HG03025 (cell line): ENCODE results near the gene RTL1.

ENCODE experiments used
- ATAC-seq: cut with Tn5 transposase; IDR thresholded peaks from one replicate; pipeline ENCODE4 v1.9.1; 2021; ENCODE audit warnings: mild to moderate bottlenecking, moderate library complexity; ENCODE audit not compliant: unreplicated experiment, low FRiP score

Gene RTL1

DNA sequence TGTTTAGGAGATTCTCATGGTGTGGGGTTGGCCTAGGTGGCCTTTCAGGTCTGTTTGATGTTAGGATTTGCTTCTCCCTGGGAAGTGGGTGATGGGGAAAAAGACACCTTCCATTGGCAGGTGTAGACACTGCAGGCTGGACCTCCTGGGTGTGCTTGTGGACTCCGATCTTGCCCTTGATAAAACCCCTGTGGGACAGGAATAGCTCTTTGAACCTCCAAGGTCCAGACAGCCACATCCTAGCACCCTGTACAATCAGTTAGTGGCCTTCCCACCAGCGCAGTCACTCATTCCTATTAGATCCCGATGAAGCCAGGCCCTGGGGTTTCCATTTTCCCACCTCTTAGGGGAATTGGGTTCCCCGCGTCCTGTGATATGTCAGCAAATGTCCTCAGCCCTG is 49.1 kb downstream of the RTL1 start:
- ATAC-seq: no peak

DNA sequence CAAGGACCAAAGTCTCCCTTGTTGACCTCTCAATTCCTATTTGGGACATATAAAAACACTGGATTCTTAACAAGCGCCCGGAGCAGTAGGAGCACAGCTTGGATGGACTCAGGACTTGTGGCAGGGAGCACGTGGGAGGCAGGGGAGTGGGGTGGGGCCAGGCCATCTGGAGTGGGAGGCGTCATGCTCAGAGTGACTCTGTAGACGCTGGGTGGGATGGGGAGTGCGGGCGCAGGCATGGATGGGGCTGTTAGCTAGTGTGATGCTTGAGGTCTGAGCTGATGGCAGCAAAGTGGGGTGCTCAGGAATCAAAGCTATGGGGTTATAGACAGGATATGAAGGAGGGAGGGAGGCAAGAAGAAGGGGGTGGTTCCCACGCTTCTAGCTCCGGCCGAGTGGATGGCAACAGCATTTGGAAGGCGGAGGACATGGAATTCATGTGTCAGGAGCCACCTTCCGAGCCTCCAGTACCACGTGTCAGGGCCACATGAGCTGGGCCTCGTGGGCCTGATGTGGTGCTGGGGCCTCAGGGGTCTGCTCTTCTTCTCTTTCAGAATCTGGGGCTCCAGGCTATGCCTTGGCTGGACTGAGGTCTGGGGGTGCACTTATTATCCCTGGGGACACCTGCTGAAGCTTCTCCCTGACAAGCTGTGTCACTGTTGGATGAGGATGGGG is 51.4 kb downstream of the RTL1 start:
- ATAC-seq: no peak

DNA sequence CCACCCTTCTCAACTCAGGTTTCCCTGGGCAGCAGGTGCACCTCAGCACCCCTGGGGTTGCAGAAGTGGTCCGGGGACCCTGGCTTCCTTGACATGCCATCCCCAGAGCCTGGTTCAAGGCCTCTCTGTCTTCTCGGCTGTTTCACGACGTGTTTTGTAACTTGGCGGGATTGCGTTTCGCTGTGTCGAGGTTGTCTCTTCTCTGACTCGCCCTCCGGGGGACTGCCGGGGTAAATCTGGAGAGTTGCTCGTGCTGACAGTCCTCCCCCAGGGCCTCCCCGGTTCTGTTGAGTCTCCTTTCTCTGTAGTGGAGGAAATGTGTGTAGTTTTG is 52.0 kb downstream of the RTL1 start:
- ATAC-seq: no peak

DNA sequence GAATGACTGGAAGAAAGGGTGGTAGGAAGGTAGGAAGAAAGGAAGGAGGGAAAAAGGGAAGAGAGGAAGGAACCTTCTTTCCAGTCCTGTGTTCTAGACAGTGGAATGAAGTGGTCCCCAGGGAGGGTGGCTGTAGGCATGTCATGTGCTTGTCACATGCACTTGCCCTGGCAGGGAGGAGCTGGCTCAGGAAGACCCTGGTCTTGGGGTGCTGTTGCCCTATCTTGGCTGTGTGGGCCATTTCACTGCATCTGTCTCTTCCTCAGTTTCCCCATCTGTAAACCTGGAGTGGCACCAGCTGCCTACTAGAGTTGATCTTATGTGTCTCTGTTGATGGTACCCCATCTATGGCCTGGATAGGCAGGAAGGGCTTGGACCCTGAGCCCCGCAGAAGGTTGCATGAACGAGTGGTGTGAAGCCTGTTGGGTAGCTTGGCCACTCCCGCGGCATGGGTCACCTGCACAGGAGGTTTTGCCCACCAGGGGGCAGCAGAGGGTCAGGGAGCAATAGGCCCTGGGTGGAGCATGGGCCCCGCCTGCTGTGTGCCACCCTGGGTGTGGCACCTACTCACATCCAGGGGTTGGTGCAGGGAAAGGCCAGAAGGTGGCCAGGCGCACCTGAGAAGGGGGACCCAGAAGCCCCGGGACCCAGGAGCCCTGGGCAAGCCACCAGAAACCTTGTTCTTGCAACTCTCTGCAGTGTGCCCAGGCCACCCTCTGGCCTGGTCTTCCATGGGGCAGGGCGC is 52.5 kb downstream of the RTL1 start:
- no peak for ATAC-seq

DNA sequence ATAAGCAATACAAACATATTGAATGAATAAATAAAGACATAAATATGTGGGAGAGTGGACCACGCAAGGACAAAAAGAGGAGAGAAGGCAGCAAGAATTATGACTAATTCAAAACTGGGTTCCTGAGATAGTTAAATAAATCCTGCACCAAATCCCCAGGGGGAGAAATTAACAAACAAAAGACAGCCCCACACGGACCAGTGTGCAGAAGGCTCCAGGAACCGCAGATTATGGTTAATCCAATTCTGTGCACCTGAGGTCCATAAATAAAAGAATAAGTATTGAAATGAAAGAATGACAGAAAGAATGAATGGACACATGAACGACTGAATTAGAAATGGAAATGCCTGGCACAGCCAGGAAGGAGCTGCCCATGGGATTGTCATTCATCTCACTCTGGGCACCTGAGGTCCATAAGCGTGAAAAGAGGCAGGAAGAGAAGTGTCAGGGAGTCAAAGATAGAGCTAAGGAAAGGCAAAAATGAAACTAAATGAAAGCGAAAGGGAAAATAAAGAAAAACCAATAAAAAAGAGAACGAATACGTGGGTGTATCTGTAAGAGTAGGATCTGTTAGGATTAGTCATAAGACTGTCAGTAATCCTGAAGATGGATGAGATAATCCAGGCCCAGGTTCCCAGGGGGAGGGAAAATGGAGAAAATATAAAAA is 54.3 kb downstream of the RTL1 start:
- ATAC-seq: no peak

DNA sequence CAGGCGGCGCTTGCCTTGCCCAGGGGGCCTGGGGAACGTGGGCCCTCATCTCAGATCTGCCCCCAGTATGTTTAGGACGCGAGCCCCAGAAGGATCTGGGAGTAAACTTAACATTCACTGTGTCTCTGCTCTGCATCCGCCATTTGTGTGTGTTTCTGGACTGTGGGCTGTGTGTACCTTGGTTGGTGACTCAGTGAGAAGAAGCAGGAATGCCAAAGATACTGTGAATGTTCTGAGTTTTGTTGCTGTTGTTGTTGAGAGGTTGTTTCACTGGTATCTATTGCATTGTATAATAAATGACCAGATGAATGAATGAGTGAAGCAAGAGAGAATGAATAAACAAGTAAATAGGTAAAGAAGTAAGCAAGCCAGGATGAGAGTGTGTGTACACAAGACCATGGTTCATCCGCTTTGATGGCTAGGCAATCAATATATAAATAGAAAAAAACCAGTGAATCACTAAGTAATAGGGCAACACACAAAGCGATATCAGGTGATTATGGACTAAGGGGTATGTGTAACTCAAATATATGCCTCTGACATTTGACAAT is 57.1 kb downstream of the RTL1 start:
- ATAC-seq: no peak

DNA sequence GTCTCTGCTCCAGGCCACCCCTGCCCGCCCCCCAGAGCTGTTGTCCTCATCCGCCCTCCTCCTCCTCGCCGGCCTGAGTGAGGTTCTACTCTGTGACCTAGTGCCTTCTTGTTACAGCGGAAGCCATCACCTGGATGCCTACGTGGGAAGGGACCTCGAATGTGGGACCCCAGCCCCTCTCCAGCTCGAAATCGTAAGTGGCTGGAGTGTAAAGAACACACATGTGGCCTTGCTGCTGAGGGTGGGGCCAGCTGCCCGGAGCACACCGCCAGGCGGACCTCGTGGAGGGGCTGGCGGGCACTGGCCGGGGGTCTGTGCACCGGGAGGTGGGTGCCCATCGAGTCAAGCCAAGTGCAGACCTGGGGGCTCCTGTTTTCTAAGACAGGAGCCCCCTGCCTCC is 58.2 kb downstream of the RTL1 start:
- no peak for ATAC-seq

DNA sequence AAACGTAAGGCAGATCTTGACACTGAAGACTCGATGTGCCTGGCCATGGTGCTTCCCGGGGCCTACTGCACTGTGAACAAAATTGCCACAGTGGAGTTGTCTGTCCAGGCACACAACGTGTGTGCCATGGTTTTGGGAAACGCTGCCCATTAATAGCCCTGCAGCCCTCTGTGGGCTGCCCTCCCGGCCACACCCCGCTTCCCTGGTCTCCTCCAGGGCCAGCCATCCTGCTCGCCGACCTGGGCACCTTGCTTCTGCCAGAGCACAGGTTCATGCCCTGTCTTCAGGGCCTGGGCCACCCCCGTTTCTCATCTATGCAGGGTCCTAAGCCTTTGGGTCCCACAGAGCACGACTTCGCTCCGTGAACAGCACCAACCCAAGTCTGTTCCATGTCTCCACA is 58.7 kb downstream of the RTL1 start:
- ATAC-seq: no peak

DNA sequence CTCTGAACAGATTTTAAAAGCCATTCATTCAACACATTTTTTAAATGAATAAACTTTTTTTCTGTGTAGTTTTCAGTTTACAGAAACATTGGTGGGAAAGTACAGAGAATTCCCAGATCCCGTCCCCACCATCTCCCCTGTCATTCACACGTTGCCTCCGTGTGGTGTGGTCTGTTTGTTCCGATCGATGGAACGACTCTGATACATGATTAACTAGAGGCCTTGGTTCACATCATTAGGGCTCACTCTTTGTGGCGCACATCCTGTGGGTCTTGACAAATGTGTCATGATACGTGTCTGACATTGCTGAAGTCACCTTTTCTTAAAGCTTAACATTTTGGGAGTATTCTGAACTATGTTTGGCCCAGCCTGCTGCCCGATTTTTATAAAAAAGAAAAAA is 59.1 kb downstream of the RTL1 start:
- no peak for ATAC-seq

DNA sequence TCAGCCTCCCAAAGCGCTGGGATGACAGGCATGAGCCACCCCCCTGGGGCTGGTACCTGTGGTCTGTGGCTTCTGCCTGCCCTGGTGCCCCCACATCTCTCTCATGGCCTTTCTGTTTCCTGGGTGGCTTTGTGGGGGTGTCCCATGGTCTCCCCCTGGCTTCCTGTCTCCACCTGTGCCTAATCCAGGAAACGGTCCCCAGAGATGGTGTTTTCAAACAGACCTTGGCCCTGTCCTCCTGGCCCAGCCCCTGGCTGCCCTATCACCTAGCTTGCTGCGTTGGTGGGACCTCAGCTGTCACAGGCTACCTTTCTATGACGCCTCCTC is 59.5 kb downstream of the RTL1 start:
- no peak for ATAC-seq

DNA sequence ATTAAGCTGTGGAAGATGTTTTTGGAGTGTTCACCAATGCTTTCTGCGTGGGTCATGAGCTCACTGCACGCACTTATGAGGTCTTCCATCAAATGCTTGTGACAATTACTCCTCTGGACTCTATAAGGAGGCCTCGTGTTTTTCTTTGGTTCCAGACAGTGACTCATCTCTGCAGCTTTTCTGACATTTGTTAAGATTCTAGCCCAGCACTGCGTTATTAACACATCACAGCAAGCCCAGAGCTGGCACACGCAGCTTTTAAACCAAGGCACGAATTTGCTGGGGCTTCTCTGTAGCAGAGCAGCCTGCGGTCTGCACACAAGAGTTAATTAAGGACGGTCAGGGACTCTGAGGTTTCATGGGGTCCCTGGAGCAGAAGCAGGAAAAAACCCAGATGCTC is 60.7 kb downstream of the RTL1 start:
- ATAC-seq: no peak

DNA sequence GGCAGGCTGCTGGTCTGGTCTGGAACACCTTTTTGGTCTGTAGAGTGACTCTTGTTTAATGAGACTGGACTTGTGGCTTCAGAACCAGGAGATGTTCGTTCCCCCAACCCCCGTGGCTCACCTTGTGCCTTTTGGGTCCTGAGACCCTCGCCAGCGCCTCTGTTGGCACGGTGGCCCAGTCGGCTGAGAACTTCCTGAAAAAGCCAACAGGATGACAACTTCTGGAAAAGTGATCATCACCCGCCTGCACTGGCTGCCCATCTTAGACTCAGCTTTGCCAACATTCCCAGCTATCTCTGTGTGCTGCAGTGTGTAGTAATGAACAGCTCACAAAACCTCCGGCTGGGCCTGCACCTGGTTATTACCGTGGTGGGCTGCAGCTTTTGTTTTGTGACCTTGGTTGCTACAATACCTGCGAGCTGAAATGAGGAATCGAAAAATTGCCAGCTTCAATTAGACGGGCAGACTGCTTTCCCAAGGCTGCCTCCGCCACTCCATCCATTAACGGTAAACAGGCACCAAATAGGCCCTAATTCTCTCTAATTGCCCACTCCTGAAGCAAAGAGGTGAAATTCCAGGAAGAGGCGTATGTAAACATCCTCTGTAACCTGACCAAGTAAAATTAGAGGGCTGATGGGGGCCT is 61.6 kb downstream of the RTL1 start:
- ATAC-seq: no peak

DNA sequence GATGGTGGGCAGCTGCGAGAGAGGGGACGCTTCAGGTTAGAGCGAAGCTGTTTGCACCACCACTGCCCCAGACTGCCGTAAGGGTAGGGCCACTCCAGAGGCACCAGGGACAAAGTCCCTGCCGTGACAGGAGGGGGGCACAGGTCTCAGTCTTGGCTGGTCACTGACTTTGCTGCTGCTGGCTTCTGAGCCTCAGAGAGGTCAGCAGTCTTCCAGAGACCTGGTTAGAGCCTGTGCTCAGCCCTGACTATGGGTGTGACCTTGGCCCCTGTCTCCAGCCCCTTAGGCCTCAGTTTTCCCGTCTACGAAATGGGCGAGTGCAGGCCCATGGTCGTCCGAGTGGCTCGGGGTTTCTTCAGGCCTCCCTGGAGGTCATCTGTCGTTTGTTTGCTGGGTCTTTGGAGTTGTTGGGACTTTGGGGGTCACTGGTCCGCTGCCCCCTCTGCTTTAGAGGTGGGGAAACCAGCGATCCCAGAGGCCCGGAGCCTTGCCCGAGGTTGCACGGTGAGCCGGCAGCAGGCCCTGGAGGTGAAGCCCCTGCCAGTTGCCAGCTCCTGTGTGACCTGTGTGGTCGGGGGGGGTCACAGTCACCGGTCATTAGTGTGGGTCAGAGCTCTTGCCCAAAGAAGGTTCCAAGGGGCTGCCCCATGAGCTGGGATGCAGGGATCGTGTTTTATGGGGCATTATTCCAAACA is 62.3 kb downstream of the RTL1 start:
- ATAC-seq: no peak

DNA sequence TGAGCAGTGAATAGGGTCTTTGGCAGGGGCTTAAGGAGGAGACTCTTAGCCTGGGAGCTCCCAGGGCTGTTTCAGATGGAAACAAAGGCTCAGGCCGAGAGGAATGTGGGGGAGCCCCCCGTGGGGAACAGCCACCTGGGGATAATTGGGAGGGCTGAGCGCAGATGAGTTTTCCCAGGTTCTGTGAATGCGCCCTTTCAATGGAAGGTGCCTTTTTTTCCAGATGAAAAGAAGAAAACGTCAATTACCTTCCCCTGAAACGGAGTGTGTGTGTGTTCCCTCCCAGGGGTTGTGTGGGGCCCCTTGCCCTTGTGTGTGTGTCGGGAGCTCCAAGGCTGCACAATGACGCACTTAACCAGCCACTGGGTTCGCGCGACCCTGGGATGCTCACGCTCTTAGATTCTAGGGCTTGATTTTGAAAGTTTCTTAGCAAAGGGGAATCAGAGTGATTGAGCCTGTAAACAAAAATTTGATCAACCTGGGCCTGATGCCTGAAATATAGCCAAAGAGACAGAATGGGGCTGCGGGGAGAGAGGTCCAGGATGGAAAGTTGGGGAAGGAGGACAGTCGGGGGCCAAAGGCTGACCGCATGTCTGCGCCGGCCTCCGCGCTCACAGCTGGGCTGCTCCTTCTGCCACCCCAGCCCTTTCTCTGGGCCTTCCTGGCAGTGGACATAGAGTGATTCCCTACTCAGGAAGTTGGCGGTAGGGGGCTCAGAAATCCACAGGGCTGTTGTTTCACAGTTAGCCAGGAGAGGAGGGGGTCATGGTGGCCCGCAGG is 63.0 kb downstream of the RTL1 start:
- ATAC-seq: no peak

DNA sequence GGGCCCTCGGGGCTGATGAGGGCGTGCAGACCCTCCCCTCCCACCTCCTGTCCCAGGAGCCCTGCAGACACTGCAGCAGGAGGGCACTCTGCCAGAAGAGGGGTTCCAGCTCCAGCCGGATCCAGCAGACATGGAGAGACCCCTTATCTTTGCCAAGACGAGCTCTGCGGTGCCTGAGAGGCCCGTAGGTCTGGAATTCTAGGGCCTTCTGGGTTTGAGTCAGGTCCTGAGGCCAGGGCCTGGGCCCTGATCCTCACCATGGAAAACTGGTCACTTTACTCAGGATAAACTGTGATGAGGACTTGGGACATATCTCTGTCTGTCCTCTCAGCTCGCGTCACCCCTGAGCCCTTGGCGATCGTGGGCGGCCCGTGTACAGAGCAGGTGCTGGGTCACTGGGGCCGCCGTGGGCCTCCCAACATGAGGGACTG is 63.8 kb downstream of the RTL1 start:
- ATAC-seq: no peak

DNA sequence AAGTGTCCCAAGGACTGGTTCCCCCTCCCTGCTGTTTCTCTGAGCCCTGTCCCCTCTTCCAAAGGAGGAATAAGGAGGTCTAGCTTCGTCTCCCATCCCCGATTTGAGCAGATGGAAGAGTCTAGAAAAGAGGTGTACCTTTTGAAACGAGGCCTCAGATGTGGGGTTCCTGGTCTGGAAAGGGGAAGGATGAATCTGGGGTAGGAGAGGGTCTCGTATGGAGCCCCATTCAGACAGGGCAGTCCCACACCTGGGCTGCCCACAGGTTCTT is 64.3 kb downstream of the RTL1 start:
- no peak for ATAC-seq

DNA sequence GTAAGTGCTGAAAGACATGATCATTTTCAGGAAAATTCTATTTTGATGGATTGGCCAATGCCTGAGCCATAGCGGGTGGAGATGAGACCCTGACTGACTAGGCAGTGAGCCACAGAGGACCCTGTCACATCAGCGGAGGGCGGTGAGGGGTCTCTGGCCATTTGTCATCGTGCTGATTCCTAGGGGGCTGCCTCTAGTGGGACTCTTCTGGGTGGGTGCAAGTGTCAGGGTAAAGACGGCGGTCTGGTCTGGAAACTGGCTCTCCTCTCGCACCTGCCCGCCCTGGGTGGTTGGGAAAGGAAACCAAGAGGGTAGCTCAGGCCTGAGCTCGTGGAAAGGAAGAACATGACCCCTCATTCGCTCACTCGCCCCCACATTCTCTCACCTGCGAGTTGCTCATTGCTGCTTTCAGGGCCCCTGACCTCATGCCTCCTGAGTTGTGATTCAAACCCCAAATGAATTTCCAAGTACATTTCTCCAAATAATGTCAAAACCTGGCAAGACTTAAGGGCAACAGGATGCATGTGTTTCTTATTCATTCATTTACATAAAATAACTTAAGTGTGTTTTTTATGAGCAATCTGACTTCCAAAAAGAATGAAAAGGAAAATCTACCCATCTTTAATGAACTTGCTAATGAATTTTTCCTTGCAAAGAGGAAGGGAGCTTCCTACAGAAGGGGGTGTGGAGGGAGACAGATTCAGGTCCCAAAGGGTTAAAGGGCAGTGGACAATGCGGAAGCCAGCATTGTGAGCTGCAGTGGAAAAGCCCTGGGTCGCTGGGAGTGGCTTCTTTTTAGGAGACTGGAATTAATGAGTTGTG is 64.8 kb downstream of the RTL1 start:
- no peak for ATAC-seq

DNA sequence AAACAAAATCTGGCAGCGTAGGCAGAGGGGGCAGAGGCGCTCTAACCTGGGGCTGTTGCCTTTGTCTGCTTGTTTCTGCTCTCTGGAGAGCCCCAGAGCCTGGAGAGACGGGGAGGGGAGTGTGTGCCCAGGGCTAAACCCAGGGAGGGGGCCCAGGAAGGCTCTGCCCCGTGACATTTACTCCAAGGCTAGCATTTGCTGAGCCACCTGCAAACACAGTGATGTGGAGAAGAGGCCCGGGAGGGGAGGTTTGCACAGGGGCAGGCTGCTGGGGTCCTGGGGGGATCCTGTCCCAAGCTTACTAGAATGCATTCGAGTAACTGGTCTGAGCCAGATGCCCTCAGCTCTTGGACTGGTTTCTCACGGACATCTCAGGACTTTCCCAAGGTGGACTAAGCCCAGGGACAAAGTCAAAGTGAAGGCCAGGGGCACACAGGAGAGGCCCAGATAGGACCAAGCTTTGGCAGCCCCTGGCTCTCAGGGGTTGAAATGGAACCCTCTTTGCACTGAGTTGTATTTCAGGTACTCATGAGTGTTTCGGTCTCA is 65.6 kb downstream of the RTL1 start:
- ATAC-seq: no peak
